Osteocyte (in vitro differentiated cells): ENCODE results near the gene SPHKAP. TPM values are rescaled to one million over a fixed set of nuclear protein-coding genes. Genes with fewer than 3 reads are reported as not detected.

Source experiments
- DNase-seq: peaks from one replicate; pipeline ENCODE4 v3.0.0; 2021; ENCODE audit warnings: mixed read lengths; ENCODE audit not compliant: unreplicated experiment; ENCODE audit errors: extremely low spot score
- H3K27ac Mint-ChIP-seq: one replicate; pipeline ENCODE4 v1.8.0; 2021; ENCODE audit warnings: mild to moderate bottlenecking, mixed read lengths; ENCODE audit not compliant: unreplicated experiment
- H3K27me3 Mint-ChIP-seq: one replicate; pipeline ENCODE4 v1.8.0; 2021; ENCODE audit warnings: mixed read lengths; ENCODE audit not compliant: unreplicated experiment
- H3K36me3 Mint-ChIP-seq: one replicate; pipeline ENCODE4 v1.8.0; 2021; ENCODE audit warnings: mixed read lengths; ENCODE audit not compliant: unreplicated experiment
- H3K4me1 Mint-ChIP-seq: one replicate; pipeline ENCODE4 v1.8.0; 2021; ENCODE audit warnings: mixed read lengths; ENCODE audit not compliant: unreplicated experiment
- H3K4me3 Mint-ChIP-seq: one replicate; pipeline ENCODE4 v1.8.0; 2021; ENCODE audit warnings: mild to moderate bottlenecking, moderate library complexity, mixed read lengths; ENCODE audit not compliant: unreplicated experiment
- H3K9me3 Mint-ChIP-seq: one replicate; pipeline ENCODE4 v1.8.0; 2021; ENCODE audit warnings: mixed read lengths; ENCODE audit not compliant: unreplicated experiment
- CTCF ChIP-seq: fragments of 200-600 bp; sonication (generic); IDR thresholded peaks from 2 replicates; pipeline ENCODE4 v1.5.0; 2021; ENCODE audit warnings: antibody characterized with exemption, mild to moderate bottlenecking, moderate library complexity
- total RNA-seq: library from RNA; stranded (reverse); gene quantifications from 2 replicates; pipeline ENCODE4 v1.2.1, GENCODE V29; 2021

The SPHKAP gene
- total RNA-seq, 1 donor from 2014 or later, result not detected

DNA sequence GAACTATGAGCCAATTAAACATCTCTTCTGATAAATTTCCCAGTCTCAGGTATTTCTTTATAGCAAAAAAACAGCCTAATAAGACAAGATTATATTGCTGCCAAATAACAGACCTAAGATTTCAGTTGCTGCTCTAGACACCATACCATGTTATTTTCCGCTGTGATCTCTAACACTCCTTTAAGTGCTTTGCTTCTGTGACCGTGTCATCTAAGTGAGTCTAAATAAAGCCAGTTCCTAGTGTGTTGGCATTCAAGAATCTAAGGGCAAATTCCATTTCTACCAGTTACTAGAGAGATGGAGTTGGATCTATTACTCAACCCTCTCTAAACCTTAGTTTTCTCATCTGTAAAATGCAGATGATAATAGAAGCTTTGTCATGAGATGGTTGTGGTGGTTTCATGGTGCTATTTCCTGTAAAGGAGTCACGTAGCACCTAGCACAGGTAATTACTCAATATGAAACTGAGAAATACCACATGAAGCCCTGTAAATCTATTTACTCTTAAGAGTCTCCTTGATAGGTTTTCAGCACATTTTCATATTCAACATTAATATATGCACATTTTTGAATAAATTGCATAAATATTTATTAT, 40.5 kb downstream of the SPHKAP start:
- Mint-ChIP-seq H3K27ac (no peak overlapping the region), H3K9me3 (no peaks in the 10 kb centered on the region), H3K4me3 (no peak overlapping the region), H3K36me3 (no peaks in the 10 kb centered on the region), H3K4me1 (no peaks in the 10 kb centered on the region), H3K27me3 (no peaks in the 10 kb centered on the region)
- TF ChIP-seq CTCF, result no peak
- no peak for DNase-seq

- Mint-ChIP-seq H3K9me3 (no peaks in the 10 kb centered on the region), H3K36me3 (no peaks in the 10 kb centered on the region), H3K4me1 (no peaks in the 10 kb centered on the region), H3K27ac (no peak overlapping the region), H3K27me3 (no peaks in the 10 kb centered on the region), H3K4me3 (no peak overlapping the region)
- no peak for TF ChIP-seq CTCF
- no peak for DNase-seq
Measured at GRCh38 chr2:228136027-228136426, 45.5 kb downstream of the SPHKAP start.

GRCh38 chr2:228135300-228135699, 46.2 kb downstream of the SPHKAP start:
- no peaks in the 10 kb centered on the region for H3K36me3 Mint-ChIP-seq
- no peak for DNase-seq
- H3K27ac Mint-ChIP-seq, result no peak overlapping the region
- TF ChIP-seq CTCF, result no peak
- H3K27me3 Mint-ChIP-seq, result no peaks in the 10 kb centered on the region
- H3K4me1 Mint-ChIP-seq, result no peaks in the 10 kb centered on the region
- no peak overlapping the region for H3K4me3 Mint-ChIP-seq
- no peaks in the 10 kb centered on the region for H3K9me3 Mint-ChIP-seq

DNA sequence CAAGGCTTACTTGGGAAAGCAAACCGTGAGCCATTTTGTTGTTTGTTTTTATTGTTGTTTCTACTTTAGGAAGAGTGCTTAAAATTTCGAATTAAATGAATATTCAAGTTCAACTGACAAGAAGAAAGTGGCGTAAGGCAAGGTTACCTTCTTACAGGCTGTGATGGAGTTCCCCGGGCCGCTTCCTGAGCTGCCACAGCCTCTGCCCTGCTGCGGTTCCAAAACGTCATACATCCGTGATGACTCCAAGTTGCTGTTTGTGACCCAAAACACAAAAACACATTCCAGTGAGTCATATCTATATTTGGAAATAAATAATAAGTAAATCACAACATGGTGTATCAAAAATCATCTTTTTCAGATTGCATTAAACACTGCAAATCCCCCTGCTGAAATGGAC, 49.7 kb downstream of the SPHKAP start:
- no peak for DNase-seq
- Mint-ChIP-seq H3K9me3 (no peaks in the 10 kb centered on the region), H3K27me3 (no peaks in the 10 kb centered on the region), H3K4me3 (no peak overlapping the region), H3K4me1 (no peaks in the 10 kb centered on the region), H3K36me3 (no peaks in the 10 kb centered on the region), H3K27ac (no peak overlapping the region)
- TF ChIP-seq CTCF, result no peak

DNA sequence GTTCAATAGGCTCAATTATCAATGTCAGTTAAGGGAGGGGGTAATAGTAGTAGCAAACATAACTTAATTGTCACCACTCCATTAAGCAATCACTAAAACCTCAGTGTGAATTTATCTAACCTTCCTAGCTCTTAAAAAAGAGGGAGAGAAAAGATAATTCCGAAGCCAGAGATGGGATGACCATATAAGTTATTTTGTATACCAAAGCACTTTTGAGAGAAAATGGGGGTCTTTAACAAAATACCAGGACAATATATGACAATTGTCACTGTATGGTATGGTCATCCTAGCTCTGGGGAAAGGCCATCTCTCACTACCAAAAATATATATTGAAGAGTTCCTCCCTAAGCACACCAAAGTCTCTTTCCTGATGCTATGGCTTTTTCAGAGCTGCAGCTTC, 55.1 kb downstream of the SPHKAP start:
- H3K4me1 Mint-ChIP-seq, result no peaks in the 10 kb centered on the region
- H3K27me3 Mint-ChIP-seq, result no peaks in the 10 kb centered on the region
- DNase-seq, result no peak
- no peaks in the 10 kb centered on the region for H3K9me3 Mint-ChIP-seq
- no peak overlapping the region for H3K27ac Mint-ChIP-seq
- no peak overlapping the region for H3K4me3 Mint-ChIP-seq
- no peaks in the 10 kb centered on the region for H3K36me3 Mint-ChIP-seq
- no peak for TF ChIP-seq CTCF
